IMR-90 (cell line): ENCODE measurements around the gene NPPB.

Experiments used
- CTCF ChIP-seq: conservative IDR thresholded peaks from 2 replicates; pipeline ENCODE4 v1.5.1; 2012; ENCODE audit warnings: mild to moderate bottlenecking, low read depth, low read length, improper control_type of control experiment
- ELK1 ChIP-seq: fragments of 150-350 bp; IDR thresholded peaks from 2 replicates; pipeline ENCODE4 v1.6.1; 2016; ENCODE audit warnings: low read depth, mild to moderate bottlenecking, low read length, moderate library complexity, borderline replicate concordance
- FOS ChIP-seq: fragments of 150-350 bp; IDR thresholded peaks from 2 replicates; pipeline ENCODE4 v1.6.1; 2016; ENCODE audit warnings: low read depth, low read length
- NFE2L2 ChIP-seq: fragments of 150-350 bp; IDR thresholded peaks from 2 replicates; pipeline ENCODE4 v1.6.1; 2016; ENCODE audit warnings: low read depth, mild to moderate bottlenecking, low read length
- POLR2A ChIP-seq: IDR thresholded peaks from 2 replicates; pipeline ENCODE4 v1.6.1; 2012; ENCODE audit warnings: mild to moderate bottlenecking, low read depth, low read length

- TF ChIP-seq FOS (no peak), CTCF (peak; percentile 96), NFE2L2 (no peak), ELK1 (no peak), POLR2A (0 out of 2 replicates have a peak, but pooled peaks have one; percentile 35)
Observed at GRCh38 chr1:11838349-11839272, 20.1 kb downstream of the NPPB start.
